HG02588 (cell line): ENCODE results near the gene NATD1.

Experiments
- ATAC-seq: cut with Tn5 transposase; IDR thresholded peaks from one replicate; pipeline ENCODE4 v1.9.1; 2021; ENCODE audit warnings: mild to moderate bottlenecking, moderate library complexity; ENCODE audit not compliant: unreplicated experiment

Gene NATD1

DNA sequence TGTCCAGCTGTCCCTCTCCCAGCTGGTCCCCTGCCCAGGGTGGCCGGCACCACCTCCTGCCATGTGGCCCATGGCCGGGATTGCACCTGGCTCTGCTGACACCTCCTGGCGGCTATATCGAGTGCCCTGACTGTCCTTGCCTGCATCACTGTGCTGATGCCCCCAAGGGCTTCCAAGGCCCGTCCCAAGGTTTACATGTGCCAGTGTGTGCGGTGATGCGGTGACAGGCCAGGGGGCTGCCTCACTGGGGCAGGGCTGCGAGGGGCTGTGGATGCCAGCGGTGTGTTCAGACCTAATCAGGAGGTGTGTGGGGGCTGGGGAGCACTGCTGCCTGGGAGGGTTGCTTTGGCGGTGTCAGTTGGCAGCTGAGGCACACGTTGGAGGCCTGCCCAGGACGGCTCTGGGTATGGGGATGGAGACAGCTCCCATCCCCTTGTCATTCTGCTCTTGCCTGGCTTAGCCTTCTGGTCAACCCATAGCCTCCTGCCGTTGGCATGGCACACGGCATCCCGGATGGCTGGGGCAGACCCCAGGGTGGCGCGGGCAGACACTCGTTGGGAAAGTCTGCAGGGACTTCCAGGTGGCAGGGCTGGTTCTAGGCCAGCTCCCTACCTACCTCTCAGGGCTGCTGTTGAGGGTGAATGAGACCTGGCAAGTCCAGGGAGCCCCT, 36.8 kb upstream of the NATD1 start:
- ATAC-seq, result no peak

DNA sequence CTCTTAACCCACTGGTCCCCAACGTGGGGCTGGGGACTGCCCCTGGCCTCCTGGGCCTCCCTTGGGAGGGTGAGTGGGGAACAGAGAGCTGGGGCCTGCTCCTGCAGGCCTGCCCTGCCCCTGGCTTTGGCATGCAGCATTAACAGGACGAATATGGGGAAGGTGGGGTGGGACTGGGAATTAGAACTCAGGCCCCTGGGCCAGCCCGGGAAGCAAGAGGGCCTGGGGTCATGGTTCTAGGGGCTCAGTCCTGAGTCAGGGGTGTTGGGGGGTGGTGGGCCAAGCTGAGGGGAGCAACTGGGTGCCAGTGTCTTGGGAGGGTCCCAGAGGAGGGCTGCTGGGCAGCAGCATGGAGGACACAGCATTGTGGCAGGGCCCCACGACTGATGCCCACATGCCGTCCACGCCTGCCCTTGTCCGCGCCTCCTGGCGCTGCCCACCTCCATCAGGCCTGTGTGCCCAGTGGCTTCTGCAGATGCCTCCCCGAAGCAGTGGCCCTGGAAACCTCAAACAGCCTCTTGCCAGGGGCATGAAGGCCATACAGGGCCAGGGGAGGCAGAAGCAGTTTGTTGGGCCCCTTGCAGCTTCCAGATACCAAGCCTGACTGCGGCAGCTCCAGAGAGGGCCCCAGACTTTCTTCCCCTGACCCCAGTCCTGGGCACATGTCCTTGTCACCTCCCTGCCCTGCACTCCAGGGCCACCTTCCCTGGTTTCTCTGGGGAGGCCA, 36.1 kb upstream of the NATD1 start:
- ATAC-seq, result no peak

DNA sequence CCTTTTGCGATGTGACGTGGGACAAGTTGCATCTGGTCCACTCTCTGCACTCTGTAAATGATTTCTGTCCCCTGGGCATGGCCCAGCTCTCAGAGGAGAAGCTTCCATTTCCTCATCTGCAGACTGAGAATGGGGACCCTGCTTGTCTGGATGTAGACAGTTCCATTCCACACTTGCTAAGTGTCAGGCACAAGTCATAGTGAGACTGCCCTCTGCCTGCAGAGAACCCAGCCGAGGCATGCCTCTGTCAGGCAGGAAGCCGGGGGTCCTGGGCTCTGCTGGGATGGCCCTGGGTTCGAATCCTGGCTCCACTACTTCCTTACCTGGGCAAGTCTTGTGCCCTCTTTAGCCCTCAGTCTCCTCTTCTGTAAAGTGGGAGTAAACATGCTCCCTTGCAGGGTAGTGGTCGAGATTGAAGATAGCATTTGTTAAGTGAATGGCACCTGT, 35.4 kb upstream of the NATD1 start:
- ATAC-seq, result peak; percentile 11

DNA sequence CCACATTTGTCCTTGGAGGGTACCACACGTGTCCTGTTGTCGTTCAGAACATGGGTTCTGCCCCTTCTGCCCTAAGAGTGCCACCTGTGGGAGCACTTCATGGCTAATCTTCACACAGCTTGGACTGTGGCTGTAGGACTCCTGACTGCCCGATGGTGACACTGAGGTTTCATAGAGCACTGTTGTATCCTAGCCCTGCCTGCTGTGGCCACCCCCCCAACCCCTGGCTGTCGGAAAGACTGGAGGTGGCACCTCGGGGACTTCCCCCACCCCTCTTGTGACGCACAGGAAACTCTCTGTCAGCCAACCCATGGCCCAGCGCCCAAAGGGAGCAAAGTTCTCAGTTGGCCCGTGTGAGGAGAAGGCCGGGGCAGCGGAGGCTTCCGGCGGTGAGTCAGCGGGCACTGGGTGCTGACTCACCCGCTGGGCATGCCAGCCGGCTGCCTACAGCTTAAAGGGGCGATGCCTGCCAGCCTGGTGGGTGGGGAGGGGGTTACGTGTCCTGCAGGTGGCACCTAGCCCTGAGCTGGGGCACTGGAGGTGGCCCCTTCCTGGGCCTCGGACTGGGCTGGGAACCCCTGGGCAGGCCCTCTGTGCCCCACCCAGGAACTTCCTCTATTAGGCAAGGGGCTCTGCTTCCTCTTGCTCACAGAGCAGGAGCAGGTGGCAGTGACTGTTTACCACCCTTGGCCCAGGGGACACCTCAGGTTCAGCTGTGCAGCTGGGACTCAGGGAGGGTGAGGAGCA, 34.7 kb upstream of the NATD1 start:
- ATAC-seq, result peak; percentile 27

DNA sequence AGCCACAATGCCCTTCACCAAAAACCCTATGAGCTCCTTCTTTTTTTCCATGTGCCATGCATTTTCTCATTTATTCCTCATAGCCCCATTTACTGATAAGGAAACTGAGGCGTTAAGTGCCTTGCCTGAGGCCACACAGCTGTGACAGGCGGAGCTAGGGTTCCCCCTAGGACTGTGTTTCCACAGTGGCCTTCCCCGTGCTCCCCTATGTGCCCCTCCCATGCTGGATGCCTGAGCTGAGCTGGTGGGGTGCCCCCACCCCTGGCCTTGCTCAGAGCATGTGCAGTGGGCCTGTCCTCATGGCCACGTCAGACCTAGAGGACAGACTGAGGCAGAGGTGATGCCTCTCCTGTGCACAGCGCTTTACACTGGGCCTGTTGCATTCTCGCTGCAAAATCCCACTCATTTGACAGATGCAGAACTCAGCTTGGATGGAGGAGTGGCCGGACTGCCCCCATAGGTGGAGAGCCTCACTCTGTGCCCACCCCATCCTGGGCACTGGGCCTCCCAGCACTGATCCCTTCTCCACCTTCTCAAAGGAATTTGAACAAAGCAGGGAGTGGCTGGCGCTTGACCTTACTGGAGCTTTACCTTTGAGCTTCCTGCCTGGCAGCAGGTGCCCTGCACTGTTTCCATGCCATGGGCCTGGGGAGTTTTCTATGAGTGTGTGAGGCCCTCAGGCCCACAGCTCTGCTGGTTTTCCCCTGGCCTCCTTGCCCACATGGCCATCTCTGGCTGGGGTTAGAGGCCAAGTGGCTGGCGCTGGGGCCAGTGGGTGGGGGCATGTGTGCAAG, 33.9 kb upstream of the NATD1 start:
- ATAC-seq, result no peak

DNA sequence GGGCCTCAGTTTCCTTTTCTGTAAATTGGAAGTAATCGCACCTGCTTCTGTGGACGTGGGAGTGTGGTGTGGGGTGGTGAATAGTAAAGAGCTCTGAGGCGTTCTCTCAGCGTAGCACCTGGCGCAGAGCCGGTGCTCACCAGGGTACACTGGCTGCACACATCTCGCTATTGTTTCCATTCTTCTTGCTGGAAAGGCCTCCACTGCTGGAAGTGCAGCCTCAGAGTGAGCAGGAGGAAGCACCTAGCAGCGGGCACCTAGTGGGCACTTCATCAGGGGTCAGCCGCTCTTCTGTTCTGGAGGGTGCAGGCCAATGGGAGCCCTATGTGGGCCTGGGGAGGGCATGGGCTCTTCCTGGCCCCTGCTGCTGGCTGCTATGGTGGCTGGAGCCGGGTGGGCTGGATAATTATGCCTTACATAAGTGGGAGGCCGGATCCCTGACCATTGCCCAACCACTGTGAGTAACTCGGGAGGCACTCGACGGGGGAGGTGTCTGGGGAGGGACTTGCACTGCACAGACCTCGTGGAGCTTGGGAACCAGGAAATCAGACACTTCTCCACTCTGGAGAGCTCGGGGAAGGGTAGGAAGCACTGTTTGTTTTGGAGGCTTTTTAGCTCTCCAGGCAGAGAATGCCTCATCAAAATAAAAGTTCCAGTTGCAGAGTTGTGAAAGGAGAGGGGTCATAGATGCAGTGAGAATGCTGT, 33.0 kb upstream of the NATD1 start:
- ATAC-seq, result no peak

DNA sequence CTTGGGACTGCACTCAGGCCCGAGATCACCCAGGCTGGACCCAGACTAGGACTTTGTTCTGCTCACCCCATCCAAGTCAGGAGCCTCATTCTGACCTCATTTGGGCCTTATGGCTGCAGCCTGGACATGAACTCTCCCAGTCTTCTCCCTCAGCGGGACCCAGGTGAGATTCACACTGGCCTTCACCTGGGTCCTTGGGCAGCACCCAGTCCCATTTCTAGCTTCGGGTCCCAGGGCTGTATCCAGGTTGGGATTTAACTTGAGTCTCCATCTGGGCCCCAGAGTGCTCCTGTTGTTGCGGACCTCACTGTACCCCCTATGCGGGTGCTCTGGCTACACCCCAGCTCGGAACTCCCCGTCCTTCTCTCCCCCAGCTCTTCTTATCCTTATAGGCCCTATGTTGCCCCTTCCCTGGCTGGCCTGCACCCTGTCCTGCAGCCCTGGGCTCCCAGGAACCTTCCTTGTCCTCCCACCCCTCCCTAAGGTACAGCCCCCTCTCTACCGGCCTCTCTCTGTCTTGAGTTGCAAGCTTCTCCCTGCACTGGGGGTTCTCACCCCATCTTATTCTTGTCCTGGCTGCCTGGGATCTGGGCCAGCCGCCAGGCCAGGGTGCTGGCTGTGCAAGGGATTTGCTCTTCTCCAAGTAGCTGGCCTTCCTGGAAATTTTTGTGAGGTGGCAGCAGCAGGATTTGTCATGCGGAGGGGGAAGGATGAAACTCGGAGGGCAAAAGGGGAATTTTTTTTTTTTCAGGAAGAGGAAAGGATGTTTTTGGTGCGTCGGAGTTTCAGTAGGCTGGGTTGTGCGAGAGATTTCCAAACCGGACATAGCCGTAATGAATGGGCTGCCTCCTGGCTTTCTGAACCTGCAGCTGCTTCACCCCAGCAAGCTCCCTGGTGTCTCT, 32.2 kb upstream of the NATD1 start:
- ATAC-seq, result no peak

DNA sequence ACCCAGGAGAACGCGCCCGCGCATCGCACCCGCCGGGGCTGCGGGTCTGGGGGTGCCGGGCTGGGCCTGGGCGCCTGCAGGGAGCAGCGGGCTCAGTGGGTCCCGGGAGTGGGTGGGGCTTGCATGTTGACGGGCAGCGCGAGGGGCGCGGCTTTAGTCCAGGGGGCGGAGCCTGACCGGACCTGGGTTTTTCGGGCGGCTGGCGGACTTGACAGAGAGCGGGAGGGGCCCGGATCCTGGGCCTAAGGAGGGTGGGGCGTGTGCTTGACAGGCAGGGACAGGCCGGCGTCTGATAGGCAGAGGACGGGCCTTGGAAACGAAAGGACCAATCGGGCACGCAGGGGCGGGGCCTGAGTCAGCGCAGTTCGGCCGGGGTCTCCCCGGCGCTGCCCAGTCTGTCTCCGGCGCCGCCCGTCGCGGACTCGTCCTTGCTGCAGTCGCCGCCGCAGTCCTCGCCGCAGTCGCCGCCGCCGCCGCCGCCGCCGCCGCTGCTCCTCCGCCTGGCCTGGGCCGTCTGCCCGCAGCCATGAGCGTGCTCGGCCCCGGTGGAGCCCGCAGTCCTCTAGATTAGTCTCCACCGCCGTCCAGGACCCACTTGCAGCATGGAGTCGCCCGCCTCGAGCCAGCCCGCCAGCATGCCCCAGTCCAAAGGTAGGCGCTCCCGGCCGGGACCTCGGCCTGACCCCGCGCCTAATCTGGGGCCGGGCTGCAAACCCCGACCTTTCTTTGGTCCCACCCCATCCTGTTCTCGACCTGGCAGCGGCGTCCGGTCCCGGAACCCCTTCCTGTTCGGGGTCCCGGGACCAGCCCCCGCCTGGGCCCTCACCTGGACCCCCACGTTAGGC, 31.3 kb upstream of the NATD1 start, which contains the start of gene MAP2K3:
Gene MAP2K3 (plus strand): TSS at position 393 of the 845 bp plus-strand sequence. CDS start 210 bp downstream, at position 603.
- peak; percentile 72 for ATAC-seq

DNA sequence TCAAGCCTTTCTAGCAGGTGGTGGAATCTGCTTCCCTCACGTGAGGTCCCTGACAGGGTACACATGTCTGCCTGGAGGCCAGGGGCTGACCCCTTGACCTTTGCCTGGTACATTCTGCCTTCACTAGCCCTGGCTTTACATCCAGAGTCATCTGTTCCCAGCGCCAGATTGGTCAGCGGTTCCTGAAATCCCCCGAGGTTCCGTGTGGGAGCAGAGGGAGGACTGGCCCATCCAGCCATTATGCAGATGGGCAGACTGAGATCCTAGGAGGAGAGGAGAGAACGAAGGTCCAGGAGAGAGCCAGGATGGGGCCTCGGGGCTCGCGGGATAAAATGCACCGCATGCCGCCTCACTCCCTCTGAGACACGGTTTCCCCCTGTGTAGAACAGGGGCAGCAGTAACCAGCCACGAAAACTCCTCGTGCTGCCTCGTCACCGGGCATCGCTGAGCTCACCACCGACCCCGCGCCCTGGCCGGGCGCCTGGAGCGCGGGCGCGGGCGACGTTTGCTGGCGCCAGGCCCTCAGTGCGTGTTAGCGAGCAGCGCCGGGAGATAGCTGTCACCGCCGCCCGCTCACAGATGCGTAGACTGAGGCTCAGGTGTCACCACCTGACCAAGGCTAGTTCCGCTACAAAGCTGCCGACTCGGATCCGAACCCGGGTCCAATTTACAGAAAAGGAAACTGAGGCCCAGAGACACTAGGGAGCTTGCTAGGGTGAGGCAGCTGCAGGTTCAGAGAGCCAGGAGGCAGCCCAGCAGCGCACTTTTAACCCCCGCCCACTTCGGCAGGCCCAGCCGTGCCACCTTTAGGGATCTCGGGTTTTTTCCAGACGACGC, 30.5 kb upstream of the NATD1 start:
- peak; percentile 4 for ATAC-seq

DNA sequence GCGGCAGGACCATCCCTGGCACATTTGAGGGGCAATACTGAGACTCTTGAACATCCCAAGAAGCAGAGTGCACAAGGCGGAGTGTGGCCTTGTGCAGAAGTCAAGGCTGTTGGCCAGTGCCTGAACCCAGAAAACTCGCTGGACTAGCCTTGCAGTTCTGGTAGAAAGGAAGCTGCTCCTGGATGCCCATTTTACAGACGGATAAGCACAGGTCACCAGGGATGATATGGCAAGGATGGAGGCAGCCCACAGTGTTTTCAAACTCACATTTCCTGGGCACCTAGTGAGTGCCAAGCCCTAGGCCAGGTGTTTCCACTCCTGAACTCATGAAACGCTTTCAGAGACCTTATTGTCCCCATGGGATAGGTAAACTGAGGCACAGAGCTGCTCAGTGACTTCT, 29.6 kb upstream of the NATD1 start:
- ATAC-seq, result no peak

DNA sequence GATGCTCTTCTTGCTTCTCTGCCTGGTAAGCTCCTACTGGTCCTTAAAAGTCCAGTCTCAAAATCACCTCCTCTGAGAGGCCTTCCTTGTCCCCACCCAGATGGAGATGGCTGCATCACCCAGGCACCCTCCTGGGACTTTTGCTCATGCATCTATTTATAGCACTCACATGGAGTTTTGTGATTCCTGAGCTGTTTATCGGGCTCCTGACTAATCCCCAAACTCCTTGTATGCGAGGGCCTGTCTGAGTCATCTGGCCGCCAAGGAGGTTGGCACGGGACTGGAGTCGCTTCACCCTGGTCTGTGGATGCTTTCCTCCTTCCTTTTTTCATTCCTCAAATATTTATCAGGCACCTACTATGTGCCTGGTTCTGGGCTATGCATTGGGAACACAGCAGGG, 29.0 kb upstream of the NATD1 start:
- ATAC-seq, result no peak

DNA sequence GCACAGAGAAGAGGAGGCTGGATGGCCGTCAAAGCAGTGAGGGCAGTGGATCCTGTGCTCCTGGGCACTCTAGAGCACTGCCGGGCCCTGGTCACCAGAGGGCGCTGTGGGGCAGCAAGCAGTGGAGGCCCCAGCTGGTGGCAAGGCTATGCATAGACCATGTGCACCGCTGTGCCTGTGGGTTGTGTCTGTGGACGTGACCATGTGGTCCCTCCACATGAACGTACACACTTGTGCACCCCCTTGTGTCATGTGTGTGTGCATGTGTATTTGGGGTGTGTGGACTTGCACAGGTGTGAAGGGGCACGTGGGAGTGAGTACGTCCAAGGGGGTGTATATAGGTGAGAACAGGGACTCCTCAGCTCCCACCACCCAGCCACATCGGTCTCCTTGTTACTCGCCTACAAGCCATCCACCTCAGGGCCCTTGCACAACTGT, 26.9 kb upstream of the NATD1 start:
- no peak for ATAC-seq

DNA sequence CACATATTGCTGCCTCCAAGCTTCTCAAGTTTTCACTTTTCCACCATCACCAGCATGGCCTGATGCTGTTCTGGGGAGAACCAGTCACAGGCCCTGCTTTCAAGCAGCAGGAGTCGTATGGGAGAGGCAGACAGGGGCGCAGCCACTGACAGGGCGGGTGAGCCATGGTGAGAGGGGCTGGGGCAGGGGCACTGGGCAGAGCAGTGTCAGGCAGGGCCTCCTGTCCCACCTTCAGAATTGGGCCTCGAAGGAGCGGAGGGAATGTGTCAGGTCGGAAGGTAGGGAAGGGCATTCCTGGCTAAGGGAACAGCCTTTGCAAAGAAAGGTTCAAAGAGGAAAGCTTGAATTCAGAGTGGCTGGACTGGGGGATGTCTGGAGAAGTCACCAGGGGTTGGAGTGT, 26.4 kb upstream of the NATD1 start:
- no peak for ATAC-seq

DNA sequence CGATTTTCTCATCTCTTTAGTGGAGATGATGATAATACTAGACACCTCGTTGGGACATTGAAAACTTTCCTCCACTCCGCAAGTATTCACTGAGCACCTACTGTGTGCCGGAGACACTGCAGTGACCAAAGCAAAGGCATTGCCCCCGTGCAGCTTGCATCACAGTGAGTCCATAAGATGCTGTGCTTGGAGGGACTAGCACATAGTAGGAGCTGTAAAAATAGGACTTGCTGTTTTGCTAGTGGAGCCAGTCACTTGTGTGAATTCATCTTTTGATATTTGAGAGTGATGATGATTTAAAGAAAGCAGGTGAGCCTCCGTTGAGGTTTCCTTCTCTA, 26.0 kb upstream of the NATD1 start:
- ATAC-seq, result no peak

DNA sequence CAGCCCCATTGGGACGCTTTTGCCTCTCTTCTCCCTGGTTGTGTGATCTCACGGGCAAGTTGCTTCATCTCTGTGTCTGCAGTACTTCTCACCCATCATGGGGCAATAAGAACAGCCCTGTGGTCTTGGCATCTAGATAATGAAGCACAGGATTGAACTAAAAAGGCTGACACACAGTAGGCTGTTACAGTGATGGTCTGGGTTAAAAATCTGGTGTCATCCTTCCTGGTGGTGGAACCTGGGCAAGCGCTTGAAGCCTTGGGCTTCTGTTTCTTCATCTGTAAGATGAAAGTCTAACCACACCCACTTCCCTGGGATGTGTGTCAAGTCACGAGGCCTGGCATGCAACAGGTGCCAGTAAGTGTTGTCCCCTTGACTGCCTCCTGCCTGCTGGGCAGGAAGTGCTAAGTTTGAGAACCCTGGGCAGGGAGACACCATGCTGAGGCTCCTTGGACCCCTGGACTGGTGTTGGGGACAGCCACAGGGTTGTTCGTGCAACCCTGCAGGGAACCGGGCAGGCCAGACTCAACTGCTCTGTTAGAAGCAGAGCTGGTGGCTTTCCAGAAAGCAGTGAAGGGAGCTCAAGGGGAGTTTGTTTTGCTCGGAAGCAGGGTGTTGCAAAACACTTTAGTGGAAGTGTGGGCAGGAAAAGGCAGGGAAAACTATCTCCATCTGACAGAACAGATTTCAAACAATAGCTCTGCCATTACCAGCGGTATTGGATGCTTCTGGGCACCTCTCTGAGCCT, 25.4 kb upstream of the NATD1 start:
- no peak for ATAC-seq

DNA sequence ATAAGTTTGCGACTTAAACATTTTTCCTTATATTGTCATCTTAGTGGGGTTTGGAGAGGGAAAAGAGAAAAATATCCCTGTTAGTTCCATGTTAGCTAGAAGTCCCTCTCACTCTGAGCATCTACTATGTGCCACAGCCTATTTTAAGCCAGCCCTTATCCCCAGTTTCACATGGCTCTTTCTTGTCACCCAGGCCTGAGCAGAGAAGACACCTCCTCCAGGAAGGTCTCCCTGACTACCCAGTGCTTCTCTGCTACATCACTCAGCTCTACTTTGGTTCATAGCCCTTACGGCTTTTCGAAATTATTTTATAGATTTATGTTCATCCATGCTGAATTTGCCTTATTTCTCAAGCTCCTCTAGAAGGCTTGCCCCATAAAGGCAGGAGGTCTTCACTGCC, 24.1 kb upstream of the NATD1 start:
- no peak for ATAC-seq

DNA sequence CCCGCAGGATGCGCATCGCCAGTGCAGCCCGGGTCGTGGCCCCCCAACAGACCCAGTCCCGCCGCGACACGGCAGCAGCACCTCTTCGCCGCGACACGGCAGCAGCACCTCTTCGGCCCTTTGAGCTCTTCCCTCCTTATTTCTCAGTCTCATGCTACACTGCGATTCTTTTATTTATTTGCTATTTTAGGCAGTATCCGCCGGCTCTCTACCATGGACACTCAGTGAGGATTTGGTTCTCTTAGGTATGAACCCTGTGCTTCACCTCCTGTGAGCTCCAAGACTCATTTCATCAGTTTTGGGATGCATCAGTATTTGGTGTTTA, 23.0 kb upstream of the NATD1 start:
- ATAC-seq, result no peak
